Ishikawa (cell line): Measurements from ENCODE around the gene NOSTRIN.

Experiments
- CEBPB ChIP-seq: IDR thresholded peaks from 2 replicates; pipeline ENCODE4 v1.6.1; 2012
- EGR1 ChIP-seq: IDR thresholded peaks from 2 replicates; pipeline ENCODE4 v1.6.1; 2012
- EP300 ChIP-seq: IDR thresholded peaks from 2 replicates; pipeline ENCODE4 v1.6.1; 2012; ENCODE audit warnings: borderline replicate concordance
- TCF12 ChIP-seq: IDR thresholded peaks from 2 replicates; pipeline ENCODE4 v1.6.1; 2012; ENCODE audit warnings: low read depth
- TEAD4 ChIP-seq: IDR thresholded peaks from 2 replicates; pipeline ENCODE4 v1.6.1; 2012
- ZBTB7A ChIP-seq: IDR thresholded peaks from 2 replicates; pipeline ENCODE4 v1.6.1; 2012; ENCODE audit warnings: low read depth

DNA sequence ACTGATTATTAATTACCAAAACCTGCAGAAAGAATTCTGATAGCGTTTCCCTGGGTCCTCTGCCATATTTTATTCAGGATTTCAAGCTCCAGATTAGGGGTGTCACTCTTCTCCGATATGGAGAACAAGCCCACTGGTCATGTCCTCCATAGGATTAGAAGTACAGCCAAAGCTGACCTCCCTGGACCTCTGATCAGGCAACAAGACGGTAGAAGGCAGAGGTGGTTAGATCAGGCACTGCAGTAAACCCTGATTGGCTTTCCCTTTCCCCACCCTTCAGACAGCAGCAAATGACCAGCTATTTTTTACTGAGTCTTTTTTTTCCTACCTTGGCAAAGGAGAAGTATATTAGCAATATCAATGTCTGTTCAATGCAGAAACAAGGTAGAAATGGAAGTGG is 50.0 kb downstream of the NOSTRIN start:
- TF ChIP-seq TEAD4 (no peak), EGR1 (no peak), CEBPB (no peak), ZBTB7A (no peak), TCF12 (no peak), EP300 (no peak)
